OCI-LY7 (cell line): ENCODE results near the gene NAMPT.

Source experiments
- EZH2phosphoT487 ChIP-seq: fragments of 200-600 bp; sonication (generic); IDR thresholded peaks from 2 replicates; pipeline ENCODE4 v1.6.1; 2018; ENCODE audit warnings: low read depth, borderline replicate concordance, mild to moderate bottlenecking, mixed run types, antibody characterized with exemption, low read length, moderate library complexity, mixed read lengths
- TF ChIP-seq, protein P1 (sequence below): fragments of 200-600 bp; sonication (generic); conservative IDR thresholded peaks from 2 replicates; pipeline ENCODE4 v1.5.1; 2014; ENCODE audit warnings: mild to moderate bottlenecking, antibody characterized with exemption, low read length, moderate library complexity, mixed read lengths

GRCh38 chr7:106216923-106217542 lies 67.8 kb downstream of the NAMPT start:
- TF ChIP-seq, protein P1, sequence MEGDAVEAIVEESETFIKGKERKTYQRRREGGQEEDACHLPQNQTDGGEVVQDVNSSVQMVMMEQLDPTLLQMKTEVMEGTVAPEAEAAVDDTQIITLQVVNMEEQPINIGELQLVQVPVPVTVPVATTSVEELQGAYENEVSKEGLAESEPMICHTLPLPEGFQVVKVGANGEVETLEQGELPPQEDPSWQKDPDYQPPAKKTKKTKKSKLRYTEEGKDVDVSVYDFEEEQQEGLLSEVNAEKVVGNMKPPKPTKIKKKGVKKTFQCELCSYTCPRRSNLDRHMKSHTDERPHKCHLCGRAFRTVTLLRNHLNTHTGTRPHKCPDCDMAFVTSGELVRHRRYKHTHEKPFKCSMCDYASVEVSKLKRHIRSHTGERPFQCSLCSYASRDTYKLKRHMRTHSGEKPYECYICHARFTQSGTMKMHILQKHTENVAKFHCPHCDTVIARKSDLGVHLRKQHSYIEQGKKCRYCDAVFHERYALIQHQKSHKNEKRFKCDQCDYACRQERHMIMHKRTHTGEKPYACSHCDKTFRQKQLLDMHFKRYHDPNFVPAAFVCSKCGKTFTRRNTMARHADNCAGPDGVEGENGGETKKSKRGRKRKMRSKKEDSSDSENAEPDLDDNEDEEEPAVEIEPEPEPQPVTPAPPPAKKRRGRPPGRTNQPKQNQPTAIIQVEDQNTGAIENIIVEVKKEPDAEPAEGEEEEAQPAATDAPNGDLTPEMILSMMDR, result no peak
- no peak for TF ChIP-seq EZH2phosphoT487
